GM12878 (cell line): ENCODE measurements around the gene ERC2.

Source experiments
- CHD4 ChIP-seq: fragments of 200-600 bp; sonication (generic); IDR thresholded peaks from 2 replicates; pipeline ENCODE4 v1.6.1; 2016; ENCODE audit warnings: mild to moderate bottlenecking
- CTCF ChIP-seq, 3 experiments: IDR thresholded peaks in 2 of 3; conservative IDR thresholded peaks in 1 of 3; 2 replicates each; pipeline ENCODE4 v1.5.1; 2011; ENCODE audit warnings: low read depth in 3 of 3, low read length in 3 of 3, mild to moderate bottlenecking in 3 of 3, control low read depth in 2 of 3, moderate library complexity in 2 of 3, inconsistent platforms in 1 of 3, mixed read lengths in 1 of 3; ENCODE audit not compliant: control insufficient read depth in 2 of 3, insufficient read depth in 1 of 3; ENCODE audit errors: extremely low read depth in 1 of 3
- EZH2 ChIP-seq: IDR thresholded peaks from 2 replicates; pipeline ENCODE4 v1.6.1; 2012; ENCODE audit warnings: low read depth, mild to moderate bottlenecking, control low read depth, inconsistent platforms, low read length, borderline replicate concordance; ENCODE audit not compliant: control insufficient read depth
- FOXM1 ChIP-seq: IDR thresholded peaks from 2 replicates; pipeline ENCODE4 v1.6.1; 2012; ENCODE audit warnings: low read depth, mild to moderate bottlenecking, inconsistent platforms, low read length, moderate library complexity
- MTA2 ChIP-seq: fragments of 450-650 bp; IDR thresholded peaks from 2 replicates; pipeline ENCODE4 v1.6.1; 2016; ENCODE audit warnings: low read depth, mild to moderate bottlenecking, moderate library complexity
- NRF1 ChIP-seq: conservative IDR thresholded peaks from 2 replicates; pipeline ENCODE4 v1.6.1; 2011; ENCODE audit warnings: mild to moderate bottlenecking, low read depth, low read length, improper control_type of control experiment
- REST ChIP-seq: IDR thresholded peaks from 2 replicates; pipeline ENCODE4 v1.6.1; 2012; ENCODE audit warnings: mild to moderate bottlenecking, low read depth, low read length
- SP1 ChIP-seq: IDR thresholded peaks from one replicate; pipeline ENCODE4 v1.6.1; 2011; ENCODE audit warnings: low read depth, low read length
- TCF7 ChIP-seq: IDR thresholded peaks from 2 replicates; pipeline ENCODE4 v1.6.1; 2014; ENCODE audit warnings: antibody characterized with exemption, borderline replicate concordance
- YY1 ChIP-seq: IDR thresholded peaks from 2 replicates; pipeline ENCODE4 v1.6.1; 2011; ENCODE audit warnings: low read depth, mild to moderate bottlenecking, low read length
- ZZZ3 ChIP-seq: IDR thresholded peaks from 2 replicates; pipeline ENCODE4 v1.6.1; 2011; ENCODE audit warnings: low read depth; ENCODE audit not compliant: control insufficient read depth, insufficient read length

- TF ChIP-seq TCF7: no peak
- TF ChIP-seq CTCF (IDR thresholded peaks at IDR 0.05 in 2 of 3, conservative IDR thresholded peaks at IDR 0.05 in 1 of 3; ENCODE audit: control insufficient read depth in 2 of 3, extremely low read depth in 1 of 3, insufficient read depth in 1 of 3, low read depth in 3 of 3, low read length in 3 of 3): no peak
- TF ChIP-seq REST: no peak
- TF ChIP-seq CHD4: no peak
- TF ChIP-seq NRF1: no peak
- no peak for TF ChIP-seq MTA2
- TF ChIP-seq YY1: no peak
- no peak for TF ChIP-seq ZZZ3
- no peak for TF ChIP-seq SP1
- no peak for TF ChIP-seq EZH2
- TF ChIP-seq FOXM1: no peak
Measured at GRCh38 chr3:55494976-55495375, 973.3 kb downstream of the ERC2 start.
